ENCODE data around the gene RAD54L2.
"Not testable (repeated sequence)": the region's sequence is repeated elsewhere in the genome, so short reads cannot be mapped to it uniquely, and the experiment has no call there.

Gene RAD54L2

DNA sequence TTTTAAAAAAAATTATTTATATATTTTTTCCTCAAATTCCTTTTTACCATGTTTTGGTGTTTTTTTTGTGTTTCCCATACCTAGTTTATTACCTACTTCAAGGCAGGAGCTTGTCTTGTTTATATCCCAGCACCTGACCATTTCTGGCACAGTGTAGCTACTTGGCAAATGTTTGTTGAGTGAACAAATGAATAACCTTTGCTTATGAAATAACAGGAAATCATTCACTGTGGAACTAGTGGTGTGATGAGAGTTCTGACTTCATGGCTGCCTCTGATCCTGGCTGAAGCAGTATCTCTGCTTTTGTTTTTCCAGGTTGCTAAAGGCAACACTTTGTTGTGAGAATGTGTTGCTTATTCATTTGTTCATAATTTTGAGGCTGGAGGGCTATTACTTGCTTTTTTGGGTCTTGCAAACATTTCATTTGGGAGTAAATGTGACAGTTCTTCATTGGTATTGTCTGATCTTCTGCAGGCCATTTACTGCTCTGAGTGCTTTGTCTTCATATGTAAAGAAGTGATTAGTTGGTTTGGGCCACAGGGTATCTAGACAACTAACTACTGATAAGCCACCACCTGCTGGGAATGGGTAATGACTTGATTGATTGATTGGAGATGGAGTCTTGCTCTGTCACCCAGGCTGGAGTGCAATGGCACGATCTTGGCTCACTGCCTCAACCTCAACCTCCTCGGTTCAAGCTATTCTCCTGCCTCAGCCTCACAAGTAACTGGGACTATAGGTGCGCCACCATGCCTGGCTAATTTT lies 5.7 kb downstream of the RAD54L2 start:
- no peak for DNase-seq

DNA sequence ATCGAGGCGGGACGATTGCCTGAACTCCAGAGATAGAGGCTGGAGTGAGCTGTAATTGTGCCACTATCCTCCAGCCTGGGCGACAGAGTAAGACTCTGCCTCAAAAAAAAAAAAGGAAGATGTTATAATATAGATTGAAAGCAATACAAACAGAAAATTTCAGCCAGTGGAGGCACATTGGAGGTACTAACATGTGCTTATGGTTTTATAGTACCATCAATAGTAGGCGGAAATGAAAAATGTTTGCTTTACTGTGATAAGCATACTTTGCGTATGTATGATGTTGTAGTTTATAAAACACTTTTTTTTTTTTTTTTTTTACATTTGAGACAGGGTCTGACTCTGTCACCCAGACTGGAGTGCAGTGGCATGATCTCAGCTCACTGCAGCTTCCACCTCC lies 8.8 kb downstream of the RAD54L2 start:
- no peak for DNase-seq

DNA sequence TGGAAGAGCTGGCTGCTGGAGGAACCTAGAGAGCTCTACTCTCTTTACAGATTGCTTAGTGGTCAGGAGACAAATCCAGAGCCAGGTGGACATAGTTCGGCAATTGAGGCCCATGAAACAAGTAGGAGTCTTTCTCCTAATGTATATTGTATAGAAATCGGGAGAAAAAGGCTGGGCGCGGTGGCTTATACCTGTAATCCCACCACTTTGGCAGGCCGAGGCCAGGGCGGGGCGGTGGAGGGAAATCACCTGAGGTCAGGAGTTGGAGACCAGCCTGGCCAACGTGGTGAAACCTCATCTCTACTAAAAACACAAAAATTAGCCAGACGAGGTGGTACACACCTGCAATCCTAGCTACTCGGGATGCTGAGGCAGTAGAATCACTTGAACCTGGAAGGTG lies 10.8 kb downstream of the RAD54L2 start:
- DNase-seq = no peak

DNA sequence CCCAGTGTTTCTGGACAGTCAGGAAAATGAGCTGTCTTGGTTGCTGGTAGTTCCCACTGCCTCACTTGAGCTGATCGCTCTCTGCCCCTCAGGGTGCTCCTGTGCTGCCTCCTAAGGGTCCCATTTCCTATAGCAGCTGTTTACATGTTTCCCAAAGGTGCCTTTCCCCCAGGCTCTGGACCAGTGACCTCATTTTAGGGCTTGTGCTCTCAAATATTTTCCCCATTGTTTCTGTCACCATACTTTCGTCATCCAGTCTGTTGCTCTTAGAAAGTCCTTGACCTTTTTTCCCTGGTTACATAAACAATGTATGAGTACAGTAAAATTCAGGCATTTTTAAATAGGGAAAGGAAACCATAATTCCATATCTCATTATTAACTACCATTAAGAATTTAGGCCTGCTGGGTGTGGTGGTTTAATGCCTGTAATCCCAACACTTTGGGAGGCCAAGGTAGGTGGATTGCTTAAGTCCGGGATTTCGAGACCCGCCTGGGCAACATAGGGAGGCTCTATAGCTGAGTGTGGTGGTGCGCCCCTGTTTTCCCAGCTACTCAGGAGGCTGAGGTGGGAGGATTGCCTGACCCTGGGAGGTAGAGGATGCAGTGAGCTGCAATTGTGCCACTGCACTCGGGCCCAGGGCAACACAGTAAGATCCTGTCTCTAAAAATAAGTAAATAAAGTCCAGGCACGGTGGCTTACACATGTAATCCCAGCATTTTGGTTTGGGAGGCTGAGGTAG lies 11.7 kb downstream of the RAD54L2 start:
- DNase-seq = no peak

DNA sequence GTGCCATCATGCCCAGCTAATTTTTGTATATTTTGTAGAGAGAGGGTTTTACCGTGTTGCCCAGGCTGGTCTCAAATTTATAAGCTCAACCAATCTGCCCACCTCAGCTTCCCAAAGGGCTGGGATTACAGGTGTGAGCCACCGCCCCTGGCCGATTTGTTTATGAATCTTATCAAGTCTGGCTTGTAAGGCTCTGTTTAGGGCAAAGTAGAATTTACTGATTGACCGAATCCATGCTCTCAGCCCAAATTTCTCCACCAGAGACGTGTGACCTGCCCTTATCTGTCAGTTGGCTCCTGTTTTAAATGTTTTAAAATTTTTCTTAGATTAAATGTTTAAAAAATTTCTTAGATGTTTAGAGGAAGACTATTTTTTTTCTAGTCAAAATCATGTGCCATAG lies 19.5 kb downstream of the RAD54L2 start:
- DNase-seq = no peak

DNA sequence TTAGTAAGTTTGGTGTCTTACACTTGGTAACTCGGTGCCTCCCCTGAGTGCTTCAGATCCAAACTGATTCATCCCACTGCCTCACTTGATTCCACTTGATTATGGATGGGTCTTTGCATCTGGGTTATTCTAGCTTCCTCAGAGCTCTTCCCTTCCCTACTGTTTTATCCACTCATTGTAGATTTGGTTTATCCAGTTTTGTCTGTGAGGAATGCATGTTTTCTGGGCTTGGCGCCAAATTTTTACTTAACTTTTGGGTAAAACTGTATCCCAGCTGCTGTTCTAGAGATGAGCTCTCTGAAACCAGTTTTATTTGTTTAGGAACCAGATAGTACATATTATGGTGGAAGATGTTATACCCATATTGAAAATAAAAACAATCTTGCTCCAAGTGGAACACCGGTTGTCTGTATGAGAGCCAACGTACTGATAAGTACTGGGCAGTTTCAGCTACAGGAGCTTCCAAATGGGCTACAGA lies 20.9 kb downstream of the RAD54L2 start:
- DNase-seq = no peak

DNA sequence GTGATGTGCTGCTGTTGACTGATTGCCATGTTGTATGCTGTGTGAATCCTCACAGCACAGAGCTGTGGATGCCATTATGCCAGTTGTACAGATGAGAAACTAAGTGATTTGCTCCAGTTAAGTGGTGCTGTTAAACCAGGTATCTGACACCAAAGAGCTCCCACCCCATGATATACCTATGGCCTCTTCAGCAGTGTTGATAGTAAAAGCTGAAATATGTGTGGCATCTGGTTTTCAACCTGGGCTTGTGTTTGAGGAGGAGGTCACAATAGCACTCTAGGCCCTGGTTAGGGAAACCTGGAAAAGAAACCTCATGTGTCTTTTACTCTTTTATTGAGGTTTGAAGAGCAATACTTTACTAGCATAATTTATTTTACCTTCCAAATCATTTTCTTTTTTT lies 21.4 kb downstream of the RAD54L2 start:
- DNase-seq = no peak

DNA sequence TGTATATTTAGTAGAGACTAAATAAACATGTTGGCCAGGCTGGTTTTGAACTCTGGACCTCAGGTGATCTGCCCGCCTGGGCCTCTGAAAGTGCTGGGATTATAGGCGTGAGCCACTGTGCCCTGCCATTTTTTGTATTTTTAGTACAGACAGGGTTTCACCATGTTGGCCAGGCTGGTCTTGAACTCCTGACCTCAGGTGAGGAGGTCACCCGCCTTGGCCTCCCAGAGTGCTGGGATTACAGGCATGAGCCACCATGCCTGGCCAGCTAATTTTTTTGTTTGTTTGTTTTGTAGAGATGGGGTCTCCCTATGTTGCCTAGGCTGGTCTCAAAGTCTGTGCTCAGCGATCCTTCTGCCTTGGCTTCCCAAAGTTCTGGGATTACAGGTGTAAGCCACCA lies 23.9 kb downstream of the RAD54L2 start:
- DNase-seq = not testable (repeated sequence)

DNA sequence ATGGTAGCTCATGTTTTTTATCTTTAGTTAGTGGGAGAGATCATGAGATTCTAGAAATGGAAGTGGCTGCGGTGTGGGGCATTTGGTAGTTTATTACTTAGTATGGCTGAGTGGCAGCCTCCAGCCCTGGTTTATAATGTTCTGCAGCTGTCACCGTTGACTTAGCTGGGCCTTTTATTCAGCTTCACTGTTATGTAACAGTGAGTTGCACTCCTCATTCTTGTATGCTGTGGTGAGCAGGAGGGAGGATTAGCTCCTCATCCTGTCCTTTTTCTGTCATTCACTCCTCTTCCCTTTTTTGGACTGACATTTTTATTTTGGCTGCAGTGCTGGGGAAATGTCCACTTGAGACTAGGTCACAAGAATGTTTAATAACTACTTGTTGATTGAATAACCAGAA lies 29.5 kb downstream of the RAD54L2 start:
- peak in 1 of 2 donors; percentile 19 for DNase-seq

DNA sequence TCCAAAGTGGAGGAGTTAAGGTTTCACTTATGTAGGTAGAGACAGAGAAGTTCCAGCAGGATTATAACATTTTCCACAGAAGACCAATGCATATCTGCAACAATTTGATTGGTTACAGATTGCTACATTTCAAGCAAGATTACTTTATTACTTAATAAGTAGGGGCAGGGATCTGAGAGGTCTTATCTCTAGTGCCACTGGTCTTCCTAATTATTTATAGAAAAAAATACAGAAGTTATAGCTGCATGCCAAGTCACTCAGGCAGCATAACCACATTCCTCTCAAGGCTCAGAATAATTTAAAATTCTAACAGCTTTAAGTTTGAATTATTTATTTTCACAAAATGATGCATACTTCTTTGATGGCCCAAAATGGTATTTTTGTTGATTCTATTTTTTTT lies 30.5 kb downstream of the RAD54L2 start:
- no peak for DNase-seq

DNA sequence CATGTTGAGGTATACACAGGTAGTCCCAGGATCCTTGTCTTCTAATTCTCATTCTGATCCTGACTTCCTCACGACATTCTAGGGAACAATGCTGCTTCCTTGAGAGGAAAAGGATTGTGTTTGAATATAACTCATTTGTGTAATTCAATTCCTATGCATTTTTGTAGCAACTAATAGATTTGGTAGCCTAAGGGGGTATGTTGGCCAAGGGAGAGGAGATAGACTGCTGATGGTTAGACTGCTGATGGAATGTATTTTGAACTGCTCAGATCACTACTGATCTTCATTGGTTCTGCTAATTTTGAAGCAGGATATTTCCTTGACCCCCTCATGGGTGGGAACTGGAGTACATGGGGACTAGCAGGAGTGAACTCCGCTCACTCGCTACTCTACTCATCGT lies 39.7 kb downstream of the RAD54L2 start:
- no peak for DNase-seq

DNA sequence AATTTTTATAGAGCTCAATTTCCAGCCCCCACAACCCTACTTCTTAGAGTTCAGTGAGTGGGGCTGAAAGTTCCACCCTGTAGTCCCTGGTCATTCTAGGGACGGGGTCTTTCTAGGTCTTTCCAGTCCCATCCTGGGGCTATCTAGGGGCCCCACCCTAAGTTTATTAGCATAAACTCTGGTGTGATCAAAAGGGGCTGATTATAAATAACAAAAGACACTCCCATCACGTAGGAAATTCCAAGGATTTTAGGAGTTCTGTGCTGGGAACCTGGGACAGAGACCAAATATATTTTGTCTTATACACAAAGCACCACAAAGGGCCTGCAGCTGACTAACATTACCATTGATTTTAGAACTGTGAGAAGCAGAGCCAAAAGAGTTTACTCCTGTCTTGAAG lies 41.9 kb downstream of the RAD54L2 start:
- no peak for DNase-seq

DNA sequence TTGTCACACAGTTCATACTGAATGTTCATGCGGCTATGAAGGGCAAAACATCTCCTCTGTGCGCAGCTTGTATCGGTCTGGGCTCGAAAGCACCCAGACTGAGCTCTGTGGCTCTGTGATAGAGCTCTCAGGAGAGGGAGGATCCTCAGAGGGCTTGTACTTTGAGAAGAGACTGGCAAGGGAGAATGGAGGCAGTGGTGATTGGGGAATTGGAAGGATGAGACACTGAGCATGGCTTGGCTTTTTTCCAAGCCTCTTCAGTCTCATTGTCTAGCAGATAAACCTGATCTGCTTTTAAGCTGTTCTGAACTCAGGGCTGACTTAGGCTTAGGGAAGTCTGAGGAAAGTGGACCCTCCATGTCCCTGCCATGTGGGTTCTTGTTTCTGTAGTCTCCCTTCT lies 43.0 kb downstream of the RAD54L2 start:
- DNase-seq = no peak

DNA sequence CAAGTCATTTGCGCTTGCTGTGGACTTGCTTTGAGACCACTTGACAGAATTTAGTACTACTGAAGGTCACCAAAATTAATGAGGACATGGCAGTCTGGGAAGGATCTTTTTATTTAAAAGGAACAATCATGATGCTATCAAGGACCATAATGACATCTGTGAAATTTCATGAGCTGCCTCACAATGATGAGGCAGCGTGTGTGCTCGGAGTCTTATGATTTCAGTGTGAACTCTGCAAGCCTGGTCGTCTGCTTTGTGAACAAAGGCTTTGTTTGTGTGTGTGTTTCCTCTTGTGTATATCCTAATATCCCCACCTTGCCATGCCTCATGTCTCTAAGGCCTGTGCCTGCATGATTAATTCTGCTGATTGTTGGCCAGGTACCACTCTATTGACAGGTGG lies 46.7 kb downstream of the RAD54L2 start:
- no peak for DNase-seq

DNA sequence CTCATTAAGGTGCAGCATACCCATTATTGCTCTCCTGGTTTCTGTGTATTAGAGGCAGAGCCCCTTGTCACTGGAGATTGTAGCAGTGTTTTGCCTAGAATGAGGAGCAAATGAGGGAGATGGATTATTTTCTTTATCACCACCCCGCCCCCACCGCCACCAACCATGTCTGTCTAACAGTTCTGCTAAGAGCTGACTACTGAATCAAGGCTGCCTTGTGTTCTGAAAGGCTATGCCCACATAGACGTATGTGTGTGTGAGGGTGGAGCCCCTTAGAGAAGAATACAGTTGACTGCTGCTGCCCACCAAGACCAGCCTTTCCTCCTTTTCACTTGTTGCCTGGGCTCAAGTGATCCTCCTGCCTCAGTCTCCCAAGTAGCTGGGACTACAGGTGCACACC lies 47.4 kb downstream of the RAD54L2 start:
- no peak for DNase-seq
